ENCODE data around the gene THOC7.

The THOC7 gene

GRCh38 chr3:63863150-63864007 is at the start of gene THOC7, which contains the start of gene ATXN7:
TSS of gene THOC7 (minus strand) at chr3:63863805. CDS start at chr3:63863790, 15 bp downstream.
TSS of gene ATXN7 (plus strand) at chr3:63863867. CDS start at chr3:63912599, 48,732 bp downstream.
- peak; percentile 23 to 37 for DNase-seq (ENCODE audit: low read depth in 2 of 2)

GRCh38 chr3:63912768-63913588 is 49.4 kb upstream of the THOC7 start:
- peak; percentile 30 to 33 for DNase-seq (ENCODE audit: low read depth in 2 of 2)

GRCh38 chr3:63911873-63912767 is 48.5 kb upstream of the THOC7 start, which contains the start of gene SCAANT1:
TSS of gene SCAANT1 (minus strand) at chr3:63912383.
- DNase-seq (ENCODE audit: low read depth in 2 of 2) = peak; percentile 73 to 77

GRCh38 chr3:63911509-63911872 is 47.9 kb upstream of the THOC7 start:
- no peak for DNase-seq (ENCODE audit: low read depth in 2 of 2)

GRCh38 chr3:63910891-63911290 is 47.3 kb upstream of the THOC7 start:
- DNase-seq (ENCODE audit: low read depth in 2 of 2) = no peak

GRCh38 chr3:63910001-63910400 is 46.4 kb upstream of the THOC7 start:
- no peak for DNase-seq (ENCODE audit: low read depth in 2 of 2)

- no peak for DNase-seq (ENCODE audit: low read depth in 2 of 2)
Measured at GRCh38 chr3:63909431-63909830, 45.8 kb upstream of the THOC7 start.

- no peak for DNase-seq (ENCODE audit: low read depth in 2 of 2)
Measured at GRCh38 chr3:63908776-63909175, 45.2 kb upstream of the THOC7 start.

GRCh38 chr3:63908081-63908736 is 44.6 kb upstream of the THOC7 start:
- no peak for DNase-seq (ENCODE audit: low read depth in 2 of 2)

- no peak for DNase-seq (ENCODE audit: low read depth in 2 of 2)
Measured at GRCh38 chr3:63905731-63906620, 42.4 kb upstream of the THOC7 start.

GRCh38 chr3:63900459-63900858 is 36.9 kb upstream of the THOC7 start:
- no peak for DNase-seq (ENCODE audit: low read depth in 2 of 2)

- DNase-seq (ENCODE audit: low read depth in 2 of 2) = no peak
Measured at GRCh38 chr3:63900010-63900409, 36.4 kb upstream of the THOC7 start.

GRCh38 chr3:63896332-63897030 is 32.9 kb upstream of the THOC7 start:
- DNase-seq (ENCODE audit: low read depth in 2 of 2) = no peak

GRCh38 chr3:63895422-63896189 is 32.0 kb upstream of the THOC7 start:
- no peak for DNase-seq (ENCODE audit: low read depth in 2 of 2)

GRCh38 chr3:63892773-63893352 is 29.3 kb upstream of the THOC7 start:
- DNase-seq (ENCODE audit: low read depth in 2 of 2) = no peak

- no peak for DNase-seq (ENCODE audit: low read depth in 2 of 2)
Measured at GRCh38 chr3:63891518-63891917, 27.9 kb upstream of the THOC7 start.

- DNase-seq (ENCODE audit: low read depth in 2 of 2) = no peak
Measured at GRCh38 chr3:63886858-63887257, 23.3 kb upstream of the THOC7 start.

- no peak for DNase-seq (ENCODE audit: low read depth in 2 of 2)
Measured at GRCh38 chr3:63880653-63881052, 17.0 kb upstream of the THOC7 start.

Data from activated CD8-positive, alpha-beta memory T cell treated with anti-CD3 and anti-CD28 coated beads for 4 hours (primary cell).